ENCODE measurements around the gene PAGE2B. TPM values are rescaled to one million over a fixed set of nuclear protein-coding genes. Genes with fewer than 3 reads are reported as not detected.

The PAGE2B gene
- total RNA-seq, 1 experiment from 2014 or later: 0.94 TPM

GRCh38 chrX:55028611-55029010 is 46.2 kb upstream of the PAGE2B start:
- no peak for DNase-seq (ENCODE audit: low spot score)
- no peaks in the 10 kb centered on the region for H3K36me3 Mint-ChIP-seq
- H3K4me1 Mint-ChIP-seq: peaks cover 16% of the 10 kb centered on the region
- ChIA-PET POLR2A (no interaction called here), CTCF (no interaction called here)
- no peak for ATAC-seq
- no peaks in the 10 kb centered on the region for H3K27me3 Mint-ChIP-seq (ENCODE audit: low read depth)
- TF ChIP-seq ZNF317 (CRISPR knock-in tag; IDR thresholded peaks at IDR 0.05; ENCODE audit: borderline replicate concordance, low read depth) (no peak), USF1 (CRISPR knock-in tag; IDR thresholded peaks at IDR 0.05) (no peak), FOXK1 (CRISPR knock-in tag; IDR thresholded peaks at IDR 0.05) (no peak), ZNF281 (CRISPR knock-in tag; IDR thresholded peaks at IDR 0.05) (no peak), ZBTB43 (CRISPR knock-in tag; IDR thresholded peaks at IDR 0.05) (no peak), GTF2I (CRISPR knock-in tag; conservative IDR thresholded peaks at IDR 0.05) (no peak), GABPB1 (CRISPR knock-in tag; IDR thresholded peaks at IDR 0.05) (no peak), GRHL2 (CRISPR knock-in tag; IDR thresholded peaks at IDR 0.05; ENCODE audit: insufficient replicate concordance, severe bottlenecking) (no peak), ETV6 (CRISPR knock-in tag; IDR thresholded peaks at IDR 0.05) (no peak), OVOL2 (CRISPR knock-in tag; IDR thresholded peaks at IDR 0.05; ENCODE audit: borderline replicate concordance) (no peak), ZNF423 (CRISPR knock-in tag; IDR thresholded peaks at IDR 0.05) (no peak), USF2 (CRISPR knock-in tag; IDR thresholded peaks at IDR 0.05) (no peak), IRF1 (CRISPR knock-in tag; IDR thresholded peaks at IDR 0.05) (no peak), SOX15 (CRISPR knock-in tag; IDR thresholded peaks at IDR 0.05) (no peak), FOXP4 (CRISPR knock-in tag; IDR thresholded peaks at IDR 0.05) (no peak), NR1H2 (CRISPR knock-in tag; IDR thresholded peaks at IDR 0.05) (no peak)
- peak overlapping the region; percentile 36; the same call in 1 of the 2 replicates for H3K27ac Mint-ChIP-seq
- no peak overlapping the region for H3K4me3 Mint-ChIP-seq
- no peaks in the 10 kb centered on the region for H3K9me3 Mint-ChIP-seq

GRCh38 chrX:55029291-55029690 is 45.5 kb upstream of the PAGE2B start:
- Mint-ChIP-seq H3K36me3 (no peaks in the 10 kb centered on the region), H3K4me3 (no peak overlapping the region), H3K9me3 (no peaks in the 10 kb centered on the region), H3K27me3 (ENCODE audit: low read depth) (no peaks in the 10 kb centered on the region), H3K27ac (peak overlapping the region; percentile 57; the same call in 1 of the 2 replicates), H3K4me1 (peaks cover 16% of the 10 kb centered on the region)
- DNase-seq (ENCODE audit: low spot score) (no peak), ATAC-seq (no peak)
- CTCF ChIA-PET: no interaction called here
- POLR2A ChIA-PET: no interaction called here
- TF ChIP-seq TCF7 (CRISPR knock-in tag; IDR thresholded peaks at IDR 0.05; ENCODE audit: low read depth) (no peak), TP53 (CRISPR knock-in tag; IDR thresholded peaks at IDR 0.05) (no peak), ZNF532 (CRISPR knock-in tag; IDR thresholded peaks at IDR 0.05; ENCODE audit: borderline replicate concordance) (no peak), IRF1 (CRISPR knock-in tag; IDR thresholded peaks at IDR 0.05) (no peak), MAX (CRISPR knock-in tag; IDR thresholded peaks at IDR 0.05) (no peak), E2F5 (CRISPR knock-in tag; IDR thresholded peaks at IDR 0.05) (no peak), GTF2I (CRISPR knock-in tag; conservative IDR thresholded peaks at IDR 0.05) (no peak)

Measured in WTC11 (cell line).